ENCODE results near the gene ATP5ME.
"Not testable (repeated sequence)": the region's sequence is repeated elsewhere in the genome, so short reads cannot be mapped to it uniquely, and the experiment has no call there.

Gene ATP5ME

DNA sequence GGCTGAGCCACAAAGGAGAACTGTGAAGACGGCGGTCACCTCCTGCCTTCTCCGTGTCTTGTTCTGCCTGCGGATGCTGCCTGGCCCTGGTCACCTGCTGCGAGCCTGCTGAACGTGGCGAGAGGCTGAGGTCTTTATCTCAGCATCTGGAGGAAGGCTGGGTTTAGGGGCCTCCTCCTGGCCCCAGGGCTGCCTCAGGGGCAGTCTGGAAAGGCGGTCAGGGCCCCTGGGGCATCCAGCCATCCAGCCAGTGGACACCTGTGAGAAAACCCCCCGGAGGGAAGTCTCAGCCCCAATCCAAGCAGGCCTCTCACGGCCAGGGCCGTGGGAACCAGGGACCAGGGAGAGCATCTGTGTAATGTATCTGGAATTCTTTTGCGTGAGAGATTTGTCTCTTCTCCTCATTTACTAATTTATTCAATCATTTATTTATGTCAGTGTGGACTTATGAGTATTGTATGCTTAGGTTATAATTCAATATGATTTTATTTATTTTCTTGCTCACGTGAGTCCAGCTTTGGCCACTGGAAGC lies 37.4 kb downstream of the ATP5ME start:
- in situ Hi-C loops (cut with HindIII; ENCODE audit: low sequenced_read_pairs): no loop called here

DNA sequence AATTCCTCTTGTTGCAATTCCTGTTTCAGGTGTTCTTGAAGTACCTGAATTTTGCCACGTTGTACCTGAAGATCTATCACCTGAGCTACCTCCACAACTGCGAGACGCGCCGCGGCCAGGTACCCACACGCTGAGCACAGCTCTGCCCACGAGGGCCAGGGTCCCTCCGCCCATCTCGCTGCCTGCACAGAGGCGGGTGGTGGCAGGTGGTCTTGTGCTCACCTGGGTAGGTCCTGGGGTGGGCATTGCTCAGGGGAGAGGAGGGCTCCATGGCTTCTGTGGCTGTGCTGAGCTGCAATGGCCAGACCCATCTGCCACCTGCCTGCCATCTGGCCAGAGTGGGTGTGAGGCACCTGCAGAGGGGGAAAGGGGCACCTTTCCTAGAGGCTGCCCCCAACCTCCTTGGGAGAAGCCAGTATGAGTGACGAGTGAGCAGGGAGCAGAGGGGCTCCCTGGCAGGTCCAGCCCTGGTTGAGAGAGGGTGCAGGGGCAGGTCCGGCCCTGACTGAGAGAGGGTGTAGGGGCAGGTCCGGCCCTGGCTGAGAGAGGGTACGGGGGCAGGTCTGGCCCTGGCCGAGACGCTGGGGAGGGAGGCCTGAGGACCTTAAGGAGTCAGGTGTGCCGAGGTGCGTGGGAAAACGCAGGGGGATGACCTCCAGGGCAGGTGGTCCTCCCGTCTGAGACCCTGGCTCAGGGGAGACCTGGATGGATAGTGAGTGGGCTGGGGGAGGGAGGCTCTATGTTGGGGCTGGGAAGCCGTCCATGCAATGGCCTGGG lies 38.0 kb downstream of the ATP5ME start:
- in situ Hi-C loops (cut with HindIII; ENCODE audit: low sequenced_read_pairs): no loop called here

DNA sequence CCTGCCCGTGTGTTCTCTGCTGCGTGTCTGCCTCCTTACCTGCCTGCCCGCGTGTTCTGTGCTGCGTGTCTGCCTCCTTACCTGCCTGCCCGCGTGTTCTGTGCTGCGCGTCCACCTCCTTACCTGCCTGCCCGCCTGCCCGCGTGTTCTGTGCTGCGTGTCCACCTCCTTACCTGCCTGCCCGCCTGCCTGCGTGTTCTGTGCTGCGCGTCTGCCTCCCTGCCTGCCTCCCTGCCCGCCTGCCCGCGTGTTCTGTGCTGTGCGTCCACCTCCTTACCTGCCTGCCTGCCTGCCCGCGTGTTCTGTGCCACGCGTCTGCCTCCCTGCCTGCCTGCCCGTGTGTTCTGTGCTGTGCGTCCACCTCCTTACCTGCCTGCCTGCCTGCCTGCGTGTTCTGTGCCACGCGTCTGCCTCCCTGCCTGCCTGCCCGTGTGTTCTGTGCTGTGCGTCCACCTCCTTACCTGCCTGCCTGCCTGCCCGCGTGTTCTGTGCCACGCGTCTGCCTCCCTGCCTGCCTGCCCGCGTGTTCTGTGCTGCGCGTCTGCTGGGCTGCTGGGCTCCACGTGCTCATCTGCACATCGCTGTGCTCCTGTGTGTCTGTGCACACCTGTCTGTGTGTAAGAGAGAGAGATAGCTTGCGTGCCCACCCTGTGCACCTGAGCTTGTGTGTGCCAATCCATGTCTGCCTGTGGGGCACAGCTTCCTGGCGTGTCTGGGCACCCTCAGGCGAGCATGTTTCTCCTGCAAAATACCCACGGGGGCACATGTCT lies 38.8 kb downstream of the ATP5ME start:
- in situ Hi-C loops (cut with HindIII; ENCODE audit: low sequenced_read_pairs): not testable (repeated sequence)

DNA sequence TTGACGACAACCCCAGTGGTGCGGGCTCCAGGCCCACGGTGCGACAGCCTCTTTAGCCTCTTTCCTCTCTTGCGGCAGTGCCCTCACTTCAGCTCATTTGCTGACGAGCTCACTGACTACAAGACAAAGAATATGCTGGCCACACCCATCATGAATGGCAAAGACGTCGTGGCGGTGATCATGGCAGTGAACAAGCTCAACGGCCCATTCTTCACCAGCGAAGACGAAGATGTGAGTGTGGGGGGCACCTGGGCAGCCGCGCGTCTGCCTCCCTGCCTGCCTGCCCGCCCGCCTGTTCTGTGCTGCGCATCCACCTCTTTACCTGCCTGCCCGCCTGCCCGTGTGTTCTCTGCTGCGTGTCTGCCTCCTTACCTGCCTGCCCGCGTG lies 39.5 kb downstream of the ATP5ME start:
- in situ Hi-C loops (cut with HindIII; ENCODE audit: low sequenced_read_pairs): no loop called here

- in situ Hi-C loops (cut with HindIII; ENCODE audit: low sequenced_read_pairs): no loop called here
These were observed 40.0 kb downstream of the ATP5ME start for GRCh38 chr4:633976-634598.

GRCh38 chr4:633406-633805 lies 40.7 kb downstream of the ATP5ME start:
- in situ Hi-C loops (cut with HindIII; ENCODE audit: low sequenced_read_pairs): no loop called here

DNA sequence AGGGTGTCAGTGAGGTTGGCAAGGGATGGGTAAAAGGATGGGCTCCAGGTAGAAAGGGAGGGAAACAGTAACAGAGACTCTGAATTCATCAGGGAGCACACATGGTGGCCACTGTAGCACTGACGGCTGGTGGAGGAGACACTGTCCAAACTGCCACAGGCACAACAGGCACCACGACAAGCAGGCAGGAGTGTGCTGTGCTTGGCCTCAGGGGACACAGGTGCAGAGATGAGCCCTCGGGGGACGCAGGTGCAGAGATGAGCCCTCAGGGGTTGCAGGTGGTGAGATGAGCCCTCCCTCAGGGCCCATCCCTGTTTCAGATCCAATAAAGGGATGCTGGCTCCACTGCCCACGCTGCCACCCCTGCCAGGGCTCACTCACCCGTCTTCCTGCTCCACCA lies 41.1 kb downstream of the ATP5ME start:
- in situ Hi-C loops (cut with HindIII; ENCODE audit: low sequenced_read_pairs): no loop called here

GRCh38 chr4:632196-632790 lies 41.8 kb downstream of the ATP5ME start:
- in situ Hi-C loops (cut with HindIII; ENCODE audit: low sequenced_read_pairs): no loop called here

DNA sequence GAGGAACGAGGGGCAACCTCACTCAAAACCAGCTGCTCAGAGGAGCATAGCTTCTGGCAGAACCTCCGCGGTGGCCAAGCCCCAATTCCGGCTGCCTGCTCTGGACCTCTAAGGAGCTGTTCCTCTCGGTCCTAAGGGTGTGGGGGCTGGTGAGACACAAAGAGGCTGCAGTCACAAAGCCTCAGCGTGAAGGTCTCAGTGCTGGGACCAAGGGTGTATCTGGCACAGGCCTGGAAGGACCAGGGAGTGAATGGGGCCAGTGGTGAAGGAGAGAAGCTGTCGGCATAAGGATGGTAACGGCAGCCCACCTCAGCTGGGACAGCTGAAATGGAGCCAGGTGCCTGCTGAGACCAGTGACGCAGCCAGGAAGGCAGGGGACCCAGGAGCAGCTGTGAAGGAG lies 43.4 kb downstream of the ATP5ME start:
- in situ Hi-C loops (cut with HindIII; ENCODE audit: low sequenced_read_pairs): no loop called here

DNA sequence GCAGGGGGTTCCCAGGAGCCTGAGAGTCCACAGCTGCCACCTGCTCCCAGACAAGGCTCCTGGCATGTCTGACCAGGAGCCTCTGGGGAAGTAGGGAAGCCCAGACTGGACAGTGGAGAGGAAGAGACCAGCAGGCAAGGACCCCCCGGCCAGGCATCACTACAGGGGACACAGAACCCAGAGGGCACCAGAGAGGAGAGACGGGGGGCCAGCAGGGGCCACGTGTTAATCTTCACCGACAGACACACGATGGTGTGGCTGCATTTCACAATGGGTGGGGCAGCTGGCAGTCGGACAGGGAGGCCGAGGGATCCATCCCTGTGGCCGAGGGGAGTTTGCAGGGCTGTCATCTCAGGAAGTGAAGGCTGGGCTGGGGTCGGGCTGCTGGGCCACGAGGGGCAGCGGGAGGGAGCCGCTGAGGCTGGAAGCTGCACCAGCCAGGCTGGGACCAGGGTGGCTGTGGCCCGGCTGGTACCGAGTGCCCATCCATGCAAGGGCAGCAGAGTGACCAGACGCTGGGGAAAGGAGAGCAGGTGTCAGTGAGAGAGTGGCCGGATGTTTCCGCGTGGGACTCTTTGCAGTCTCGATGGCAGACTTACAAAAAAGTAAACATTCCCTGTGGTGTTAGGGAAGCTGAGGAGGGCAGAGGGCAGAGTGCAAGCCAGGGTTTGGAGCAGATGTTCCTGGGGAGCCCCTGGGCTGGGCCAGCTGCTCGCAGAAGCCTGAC lies 44.0 kb downstream of the ATP5ME start:
- in situ Hi-C loops (cut with HindIII; ENCODE audit: low sequenced_read_pairs): no loop called here

DNA sequence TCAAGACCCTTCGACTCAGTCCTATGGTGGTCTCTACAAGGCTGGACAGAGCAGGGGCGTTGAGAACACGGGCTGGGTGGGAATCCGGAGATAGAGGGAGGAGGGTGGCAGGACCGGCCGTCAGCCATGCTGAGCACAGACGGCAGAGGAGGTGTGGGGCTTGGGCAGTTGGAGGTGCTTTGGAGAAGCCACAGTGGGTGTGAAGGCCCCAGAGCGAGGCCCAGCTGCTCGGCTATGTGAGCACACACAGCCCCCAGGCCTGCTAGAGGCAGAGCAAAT lies 44.5 kb downstream of the ATP5ME start:
- in situ Hi-C loops (cut with HindIII; ENCODE audit: low sequenced_read_pairs): no loop called here

- in situ Hi-C loops (cut with HindIII; ENCODE audit: low sequenced_read_pairs): no loop called here
These were observed 45.0 kb downstream of the ATP5ME start for GRCh38 chr4:628821-629635.

DNA sequence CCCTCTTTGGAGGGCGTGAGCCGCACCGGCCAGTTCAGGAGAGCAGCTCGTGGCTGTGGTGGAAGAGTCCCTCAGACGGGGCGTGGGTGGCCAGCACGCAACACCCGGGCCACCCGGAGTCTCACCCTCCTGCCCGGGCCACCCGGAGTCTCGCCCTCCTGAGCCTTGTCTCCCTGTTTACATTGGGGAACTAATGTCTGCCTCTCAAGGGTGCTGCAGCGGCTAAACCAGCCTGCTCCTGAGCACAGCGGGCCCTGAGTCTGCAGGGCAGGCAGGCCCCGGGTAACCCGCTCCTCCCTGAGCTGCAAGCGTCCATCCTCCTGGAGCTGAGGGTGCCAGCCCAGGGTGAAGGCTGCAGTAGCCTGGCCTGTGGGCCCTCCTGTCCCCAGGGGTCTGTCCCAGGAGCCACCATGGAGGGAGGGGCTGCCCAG lies 45.8 kb downstream of the ATP5ME start:
- in situ Hi-C loops (cut with HindIII; ENCODE audit: low sequenced_read_pairs): no loop called here

DNA sequence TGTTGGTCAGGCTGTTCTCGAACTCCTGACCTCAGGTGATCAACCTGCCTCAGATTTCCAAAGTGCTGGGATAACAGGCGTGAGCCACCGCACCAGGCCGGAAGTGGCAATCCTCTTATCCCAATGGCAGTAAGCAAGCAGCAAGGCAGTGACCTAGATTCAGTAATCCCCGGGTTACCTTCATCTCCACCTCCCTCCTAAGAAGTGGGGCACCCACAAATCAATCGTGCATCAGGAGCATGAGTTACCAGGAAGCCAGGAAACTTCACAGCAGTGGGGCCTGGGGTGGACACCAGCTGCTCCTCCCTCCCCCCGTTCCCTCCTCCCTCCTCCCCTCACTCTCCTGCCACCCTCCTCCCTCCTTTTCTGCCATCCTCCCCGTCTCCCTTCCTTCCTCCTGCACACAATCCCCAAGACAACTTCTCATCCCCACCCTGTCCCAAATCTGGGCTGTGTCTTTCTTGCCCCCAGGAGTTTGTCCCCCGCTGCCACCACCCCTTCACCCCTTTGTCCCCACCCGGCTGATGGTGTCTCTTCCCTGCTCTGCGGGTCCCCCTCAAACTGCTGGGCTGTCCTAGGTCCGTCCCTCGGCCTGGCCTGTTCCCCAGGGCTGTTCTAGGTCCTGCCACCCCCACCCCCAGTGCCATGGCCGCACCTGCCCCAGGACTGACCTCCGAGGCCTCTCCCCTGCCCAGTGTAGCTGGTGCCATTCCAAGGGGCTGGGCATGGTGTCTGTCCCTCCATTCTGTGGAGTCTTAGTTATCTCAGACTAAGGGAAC lies 46.5 kb downstream of the ATP5ME start:
- in situ Hi-C loops (cut with HindIII; ENCODE audit: low sequenced_read_pairs): no loop called here

DNA sequence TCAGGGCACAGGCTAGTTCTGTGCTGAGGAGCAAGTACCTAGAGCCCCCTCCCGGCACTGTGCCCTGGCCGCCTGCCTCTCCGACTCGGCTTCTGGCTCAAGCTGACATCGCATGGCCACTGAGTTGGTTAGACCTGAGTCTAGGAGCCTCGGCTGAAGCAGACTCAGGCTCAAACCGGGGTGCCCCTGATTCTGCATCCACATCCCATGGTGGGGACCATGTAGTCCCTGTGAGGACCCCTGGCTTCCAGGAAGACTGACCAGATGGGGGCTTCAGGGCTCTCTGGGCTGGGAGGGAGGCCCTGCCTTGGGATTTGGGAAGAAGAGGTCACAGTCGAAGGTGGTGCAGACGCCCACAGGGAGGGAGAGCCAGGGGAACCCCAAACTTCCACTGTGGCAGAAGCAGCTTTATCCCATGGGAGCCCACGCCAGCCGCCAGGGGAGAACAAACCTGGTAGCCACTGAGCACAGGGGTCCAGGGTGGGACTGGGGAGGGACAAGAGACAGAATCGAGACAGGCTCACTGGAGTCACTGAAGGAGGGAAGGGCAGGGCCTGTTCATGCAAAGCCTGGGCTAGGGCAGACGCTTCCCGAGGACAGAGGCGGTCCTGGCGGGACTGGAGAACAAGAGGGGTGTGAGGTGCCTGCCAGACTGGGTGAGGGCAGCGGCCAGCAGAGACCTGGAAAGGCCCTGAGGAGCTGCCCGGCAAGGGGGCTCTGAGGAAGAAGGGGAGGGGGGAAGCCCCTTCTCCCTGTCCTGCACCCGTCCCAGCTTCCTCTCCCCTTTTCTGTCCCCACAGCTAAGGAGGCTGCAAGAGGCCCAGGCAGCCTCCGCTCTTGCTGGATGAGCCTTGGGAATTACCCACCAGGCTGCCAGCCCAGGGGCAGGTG lies 47.6 kb downstream of the ATP5ME start:
- in situ Hi-C loops (cut with HindIII; ENCODE audit: low sequenced_read_pairs): no loop called here

DNA sequence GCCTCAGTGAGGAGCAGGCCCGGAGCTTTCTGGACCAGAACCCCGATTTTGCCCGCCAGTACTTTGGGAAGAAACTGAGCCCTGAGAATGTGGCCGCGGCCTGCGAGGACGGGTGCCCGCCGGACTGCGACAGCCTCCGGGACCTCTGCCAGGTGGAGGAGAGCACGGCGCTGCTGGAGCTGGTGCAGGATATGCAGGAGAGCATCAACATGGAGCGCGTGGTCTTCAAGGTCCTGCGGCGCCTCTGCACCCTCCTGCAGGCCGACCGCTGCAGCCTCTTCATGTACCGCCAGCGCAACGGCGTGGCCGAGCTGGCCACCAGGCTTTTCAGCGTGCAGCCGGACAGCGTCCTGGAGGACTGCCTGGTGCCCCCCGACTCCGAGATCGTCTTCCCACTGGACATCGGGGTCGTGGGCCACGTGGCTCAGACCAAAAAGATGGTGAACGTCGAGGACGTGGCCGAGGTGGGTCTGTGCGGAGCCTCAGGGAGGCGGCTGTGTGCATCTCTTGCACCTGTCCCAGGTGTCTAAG lies 48.4 kb downstream of the ATP5ME start:
- in situ Hi-C loops (cut with HindIII; ENCODE audit: low sequenced_read_pairs): no loop called here

GRCh38 chr4:624705-625590 lies 49.1 kb downstream of the ATP5ME start, which contains the start of gene PDE6B:
Gene PDE6B (plus strand): TSS chr4:625573. CDS start chr4:625627, 54 bp downstream.
- in situ Hi-C loops (cut with HindIII; ENCODE audit: low sequenced_read_pairs): loop anchor here (5.0 kb wide), 1 partner anchor 88 kb away; no protein-coding TSS in a partner anchor
